ENCODE results near the gene CELA2A.

Gene CELA2A

DNA sequence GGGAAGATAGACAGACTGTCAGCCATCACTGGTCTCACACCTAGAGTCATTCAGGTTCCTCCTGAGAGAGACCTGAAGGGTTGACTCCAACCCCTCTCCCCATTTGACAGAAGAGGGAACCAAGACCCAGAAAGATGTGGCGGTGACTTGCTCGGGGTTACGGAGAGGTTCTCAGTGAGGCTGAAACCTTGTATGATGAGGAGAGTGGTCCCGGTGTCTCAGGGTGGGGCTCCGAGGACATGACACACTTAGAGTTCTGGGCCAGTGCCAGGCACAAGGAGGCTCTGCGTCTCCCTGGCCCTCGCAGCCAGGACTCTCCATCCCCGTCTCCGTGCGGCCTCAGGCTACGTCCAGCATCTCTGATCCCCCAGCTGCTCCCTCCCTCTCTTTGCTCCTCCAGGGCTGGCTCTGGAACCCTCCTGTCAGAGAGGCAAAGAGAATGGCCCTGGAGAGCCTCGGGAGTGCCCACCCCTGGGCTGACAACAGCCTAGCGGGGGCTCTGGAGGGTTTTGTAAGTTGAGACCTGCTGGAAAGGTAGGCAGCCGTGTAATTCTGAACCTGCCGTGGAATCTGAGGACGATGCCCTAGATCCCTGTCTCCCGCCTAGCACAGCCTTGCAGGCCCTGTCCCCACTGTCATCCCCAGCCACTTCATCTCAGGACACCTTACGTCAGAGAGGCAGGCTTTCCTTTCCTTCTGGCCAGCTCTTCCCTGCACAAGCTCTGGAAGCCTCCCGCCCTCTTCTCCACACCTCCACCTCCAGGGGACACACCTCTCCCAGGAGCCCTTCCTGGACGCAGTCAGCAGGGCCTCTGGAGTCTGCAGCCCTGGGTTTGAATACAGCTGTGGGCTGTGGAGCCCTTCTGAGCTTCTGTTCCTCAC is 42.7 kb upstream of the CELA2A start:
- no peak for TF ChIP-seq Cebpa-rat (IDR thresholded peaks at IDR 0.05)
- H3K4me1 ChIP-seq: peaks cover 76% of the 10 kb centered on the region
- peaks cover 37% of the 10 kb centered on the region for H3K36me3 ChIP-seq
- H4K20me1 ChIP-seq: peaks cover 80% of the 10 kb centered on the region
- H3K4me2 ChIP-seq: peak overlapping the region; percentile 99
- peak overlapping the region; percentile 92 for H3K27ac ChIP-seq
- H3K9ac ChIP-seq: peak overlapping the region; percentile 93
- H3K4me3 ChIP-seq: no peak overlapping the region
- no peaks in the 10 kb centered on the region for H3K9me3 ChIP-seq
- no peaks in the 10 kb centered on the region for H3K27me3 ChIP-seq

- H3K4me1 ChIP-seq: peaks cover 71% of the 10 kb centered on the region
Measured at GRCh38 chr1:15414445-15414983, 42.0 kb upstream of the CELA2A start.

DNA sequence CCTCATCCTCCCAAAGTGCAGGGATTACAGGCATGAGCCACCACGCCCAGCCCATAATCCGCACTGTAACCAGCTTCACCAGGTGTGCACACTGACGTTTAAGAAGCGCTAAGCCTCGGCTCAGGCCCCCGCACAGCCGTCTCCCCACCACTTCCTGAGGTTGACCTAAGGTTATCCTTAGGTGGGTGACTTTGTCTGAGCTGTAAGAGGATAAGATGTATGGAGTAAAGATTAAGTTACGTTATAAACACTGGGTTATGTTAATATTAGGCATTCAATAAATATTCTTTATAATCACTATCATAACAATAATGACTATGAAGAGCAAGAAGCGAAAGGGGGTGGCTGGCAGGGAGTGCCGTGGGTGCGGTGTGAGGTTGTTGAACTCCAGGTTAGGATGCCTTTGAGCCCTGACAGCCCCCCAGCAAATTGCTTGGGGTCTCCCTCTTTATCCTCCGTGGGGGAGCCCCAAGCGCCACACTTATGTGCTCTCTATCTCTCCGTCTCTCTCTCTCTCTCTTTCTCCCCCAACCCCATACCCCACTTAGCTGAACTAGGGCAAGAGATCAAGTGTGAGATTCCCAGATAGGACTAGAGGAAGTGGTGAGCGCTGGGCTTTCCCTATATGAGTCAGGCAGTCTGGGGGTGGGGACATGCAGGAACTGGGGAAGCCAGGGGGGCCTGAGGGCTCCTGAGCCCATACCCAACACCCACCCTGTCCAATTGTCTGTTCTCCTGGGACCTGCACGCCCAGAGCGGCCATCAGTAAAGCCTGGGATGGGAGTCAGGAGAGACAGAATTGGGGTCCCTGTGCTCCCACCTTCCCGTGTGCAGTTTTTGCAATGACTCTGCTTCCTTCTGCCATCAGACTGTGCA is 39.2 kb upstream of the CELA2A start:
- H3K4me1 ChIP-seq: peaks cover 57% of the 10 kb centered on the region
- H3K9ac ChIP-seq: peak overlapping the region; percentile 29; the same call in 1 of the 2 replicates
- H3K9me3 ChIP-seq: no peaks in the 10 kb centered on the region
- H3K4me3 ChIP-seq: no peak overlapping the region
- H3K4me2 ChIP-seq: peak overlapping the region; percentile 72
- H3K27ac ChIP-seq: peak overlapping the region; percentile 53
- H3K36me3 ChIP-seq: peaks cover 72% of the 10 kb centered on the region
- peaks cover 99% of the 10 kb centered on the region for H4K20me1 ChIP-seq
- no peaks in the 10 kb centered on the region for H3K27me3 ChIP-seq
- no peak for TF ChIP-seq Cebpa-rat (IDR thresholded peaks at IDR 0.05)

More at GRCh38 chr1:15414445-15414983, 42.0 kb upstream of the CELA2A start:
- Histone ChIP-seq H3K27ac (peak overlapping the region; percentile 92; the same call in 1 of the 2 replicates), H4K20me1 (peaks cover 87% of the 10 kb centered on the region), H3K4me2 (no peak overlapping the region), H3K9ac (no peak overlapping the region), H3K4me3 (no peak overlapping the region), H3K27me3 (no peaks in the 10 kb centered on the region), H3K9me3 (no peaks in the 10 kb centered on the region), H3K36me3 (peaks cover 44% of the 10 kb centered on the region)
- TF ChIP-seq Cebpa-rat (IDR thresholded peaks at IDR 0.05): no peak

DNA sequence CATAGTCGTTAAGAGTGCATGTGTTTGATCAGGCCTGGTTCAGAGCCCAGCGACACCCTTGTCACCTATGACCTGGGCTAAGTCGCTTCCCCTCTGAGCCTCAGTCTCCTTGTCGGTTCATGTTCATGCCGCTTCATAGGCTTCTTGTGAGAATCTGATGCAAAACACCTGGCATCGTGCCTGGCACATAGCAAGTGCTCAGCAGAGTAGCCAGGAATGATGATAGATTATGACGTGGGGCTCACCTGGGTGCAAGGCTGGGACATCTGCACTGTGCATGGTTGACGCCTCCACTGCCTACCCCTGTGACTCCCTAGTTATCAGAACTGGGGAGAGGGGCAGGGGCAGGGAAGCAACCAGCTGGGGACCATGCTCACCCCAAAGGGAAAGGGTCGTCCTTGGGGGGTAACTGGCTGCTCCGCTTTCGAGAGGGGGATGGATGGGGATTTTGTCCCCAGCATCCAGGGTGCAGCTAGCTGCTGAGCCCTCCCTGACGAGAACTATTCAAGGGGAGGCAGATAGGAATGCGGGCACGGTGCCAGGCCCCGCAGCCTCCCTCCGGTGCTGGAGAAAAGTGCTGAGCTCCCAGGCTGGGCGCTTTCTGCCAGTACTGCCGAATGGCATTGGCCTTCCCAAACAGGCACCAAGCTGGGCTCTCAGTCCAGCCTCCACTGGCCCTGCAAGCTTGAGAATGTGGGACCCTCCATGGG is 37.6 kb upstream of the CELA2A start:
- Histone ChIP-seq H3K36me3 (peaks cover 76% of the 10 kb centered on the region), H3K27me3 (no peaks in the 10 kb centered on the region), H3K27ac (no peak overlapping the region), H4K20me1 (peaks cover 99% of the 10 kb centered on the region), H3K4me2 (no peak overlapping the region), H3K9ac (no peak overlapping the region), H3K4me3 (no peak overlapping the region), H3K4me1 (peaks cover 43% of the 10 kb centered on the region), H3K9me3 (no peaks in the 10 kb centered on the region)
- no peak for TF ChIP-seq Cebpa-rat (IDR thresholded peaks at IDR 0.05)

- TF ChIP-seq Cebpa-rat (IDR thresholded peaks at IDR 0.05): no peak
- H3K36me3 ChIP-seq: peaks cover 76% of the 10 kb centered on the region
- no peaks in the 10 kb centered on the region for H3K9me3 ChIP-seq
- H3K4me3 ChIP-seq: no peak overlapping the region
- H3K9ac ChIP-seq: no peak overlapping the region
- no peak overlapping the region for H3K27ac ChIP-seq
- H3K27me3 ChIP-seq: no peaks in the 10 kb centered on the region
- H4K20me1 ChIP-seq: peaks cover 99% of the 10 kb centered on the region
- H3K4me2 ChIP-seq: no peak overlapping the region
- peaks cover 26% of the 10 kb centered on the region for H3K4me1 ChIP-seq
Measured at GRCh38 chr1:15420853-15421465, 35.6 kb upstream of the CELA2A start.

DNA sequence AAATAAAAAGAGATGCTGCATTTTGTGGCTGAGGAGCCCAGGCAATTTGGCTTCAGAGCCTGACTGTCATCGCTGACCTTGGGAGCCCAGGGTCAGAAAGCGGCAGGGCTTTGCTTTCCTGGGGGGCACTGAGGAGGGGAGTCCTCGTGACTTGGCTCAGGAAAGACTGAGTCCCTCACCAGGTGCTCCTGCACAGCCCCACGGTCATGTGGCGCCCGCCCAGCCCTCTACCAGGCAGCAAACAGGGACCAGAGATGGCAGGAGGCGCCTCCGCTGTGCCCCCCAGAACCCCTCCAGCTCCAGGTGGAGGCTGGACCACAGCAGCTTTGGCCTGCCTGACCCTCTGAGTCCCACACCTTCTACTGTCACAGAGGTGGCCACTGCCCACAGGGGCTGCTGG is 33.7 kb upstream of the CELA2A start:
- no peak for TF ChIP-seq Cebpa-rat (IDR thresholded peaks at IDR 0.05)
- H3K4me2 ChIP-seq: no peak overlapping the region
- H4K20me1 ChIP-seq: peaks cover 99% of the 10 kb centered on the region
- H3K4me1 ChIP-seq: peaks cover 7% of the 10 kb centered on the region
- H3K36me3 ChIP-seq: peaks cover 92% of the 10 kb centered on the region
- no peak overlapping the region for H3K27ac ChIP-seq
- H3K9me3 ChIP-seq: no peaks in the 10 kb centered on the region
- H3K9ac ChIP-seq: no peak overlapping the region
- no peak overlapping the region for H3K4me3 ChIP-seq
- no peaks in the 10 kb centered on the region for H3K27me3 ChIP-seq

DNA sequence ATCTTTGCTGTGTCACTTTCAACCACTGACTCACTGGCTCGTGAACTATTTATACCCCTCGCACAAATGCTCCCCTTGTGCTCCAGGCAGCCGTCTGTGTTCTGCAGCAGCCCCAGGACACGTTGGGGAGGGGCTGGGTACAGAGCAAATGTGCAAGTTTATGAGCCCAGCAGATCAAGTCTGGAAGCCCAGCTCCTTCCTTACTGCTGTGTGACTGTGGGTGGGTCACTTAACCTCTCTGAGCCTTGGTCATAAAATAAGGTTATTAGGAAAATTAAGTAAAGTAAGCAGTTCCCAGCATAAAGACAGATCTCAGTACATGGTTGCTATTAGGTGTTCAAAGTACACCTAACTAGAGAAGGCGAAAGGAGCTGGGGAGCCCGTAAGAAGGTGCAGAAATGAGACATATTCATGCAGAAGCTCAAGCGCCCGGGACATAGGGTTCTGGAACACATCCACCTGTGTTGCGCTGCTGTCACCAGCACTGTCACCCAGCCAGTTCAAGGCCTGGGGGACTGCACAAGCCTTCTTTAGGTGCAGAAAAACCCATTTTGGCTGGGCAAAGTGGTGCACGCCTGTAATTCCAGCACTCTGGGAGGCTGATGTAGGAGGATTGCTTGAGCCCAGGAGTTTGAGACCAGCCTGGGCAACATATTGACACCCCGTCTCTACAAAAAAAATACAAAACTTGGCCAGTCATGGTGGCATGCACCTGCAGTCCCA is 33.0 kb upstream of the CELA2A start:
- peaks cover 97% of the 10 kb centered on the region for H3K36me3 ChIP-seq
- no peaks in the 10 kb centered on the region for H3K27me3 ChIP-seq
- no peak for TF ChIP-seq Cebpa-rat (IDR thresholded peaks at IDR 0.05)
- H3K9ac ChIP-seq: no peak overlapping the region
- 0 out of 2 replicates have a peak, but pooled peaks cover 6% of the 10 kb centered on the region for H3K4me1 ChIP-seq
- peaks cover 100% of the 10 kb centered on the region for H4K20me1 ChIP-seq
- no peak overlapping the region for H3K27ac ChIP-seq
- no peaks in the 10 kb centered on the region for H3K9me3 ChIP-seq
- no peak overlapping the region for H3K4me3 ChIP-seq
- no peak overlapping the region for H3K4me2 ChIP-seq

- H3K9ac ChIP-seq: 0 out of 2 replicates have a peak overlapping the region, but pooled peaks have one; percentile 29
- no peak for TF ChIP-seq Cebpa-rat (IDR thresholded peaks at IDR 0.05)
- H3K27ac ChIP-seq: no peak overlapping the region
- no peaks in the 10 kb centered on the region for H3K27me3 ChIP-seq
- H3K9me3 ChIP-seq: no peaks in the 10 kb centered on the region
- H3K4me2 ChIP-seq: no peak overlapping the region
- peaks cover 97% of the 10 kb centered on the region for H3K36me3 ChIP-seq
- H3K4me1 ChIP-seq: 0 out of 2 replicates have a peak, but pooled peaks cover 6% of the 10 kb centered on the region
- H4K20me1 ChIP-seq: peaks cover 100% of the 10 kb centered on the region
- no peak overlapping the region for H3K4me3 ChIP-seq
Measured at GRCh38 chr1:15424146-15424667, 32.3 kb upstream of the CELA2A start.
